Type B pancreatic cell (in vitro differentiated cells): Measurements from ENCODE around the gene TAF1D. TPM values are rescaled to one million over a fixed set of nuclear protein-coding genes. Genes with fewer than 3 reads are reported as not detected.

Experiments used
- DNase-seq: peaks from one replicate; pipeline ENCODE4 v3.0.0; 2021; ENCODE audit warnings: mixed read lengths; ENCODE audit not compliant: unreplicated experiment; ENCODE audit errors: extremely low spot score
- H3K27ac Mint-ChIP-seq: 2 replicates; pipeline ENCODE4 v1.8.0; 2021; ENCODE audit warnings: mild to moderate bottlenecking, mixed read lengths
- H3K27me3 Mint-ChIP-seq: 2 replicates; pipeline ENCODE4 v1.8.0; 2021; ENCODE audit warnings: mixed read lengths
- H3K36me3 Mint-ChIP-seq: 2 replicates; pipeline ENCODE4 v1.8.0; 2021; ENCODE audit warnings: mixed read lengths
- H3K4me1 Mint-ChIP-seq: one replicate; pipeline ENCODE4 v1.8.0; 2021; ENCODE audit warnings: mixed read lengths; ENCODE audit not compliant: unreplicated experiment
- H3K4me3 Mint-ChIP-seq: 2 replicates; pipeline ENCODE4 v1.8.0; 2021; ENCODE audit warnings: mild to moderate bottlenecking, mixed read lengths
- H3K9me3 Mint-ChIP-seq: 2 replicates; pipeline ENCODE4 v1.8.0; 2021; ENCODE audit warnings: mixed read lengths
- CTCF ChIP-seq: fragments of 200-600 bp; sonication (generic); conservative IDR thresholded peaks from 2 replicates; pipeline ENCODE4 v1.5.0; 2021; ENCODE audit warnings: antibody characterized with exemption, mild to moderate bottlenecking
- total RNA-seq: library from RNA; stranded (reverse); gene quantifications from 2 replicates; pipeline ENCODE4 v1.2.1, GENCODE V29; 2021; ENCODE audit warnings: low replicate concordance

Gene TAF1D
- total RNA-seq, 1 donor from 2014 or later = 143 TPM

GRCh38 chr11:93704237-93704636 lies 37.1 kb downstream of the TAF1D start:
- Mint-ChIP-seq H3K36me3 (peaks cover 52% of the 10 kb centered on the region), H3K4me1 (no peaks in the 10 kb centered on the region), H3K27me3 (no peaks in the 10 kb centered on the region), H3K4me3 (no peak overlapping the region), H3K27ac (no peak overlapping the region), H3K9me3 (peaks cover 7% of the 10 kb centered on the region)
- no peak for DNase-seq
- TF ChIP-seq CTCF = no peak

GRCh38 chr11:93700830-93701229 lies 40.5 kb downstream of the TAF1D start:
- no peak overlapping the region for H3K27ac Mint-ChIP-seq
- H3K27me3 Mint-ChIP-seq = no peaks in the 10 kb centered on the region
- no peaks in the 10 kb centered on the region for H3K4me1 Mint-ChIP-seq
- H3K9me3 Mint-ChIP-seq = no peaks in the 10 kb centered on the region
- no peak overlapping the region for H3K4me3 Mint-ChIP-seq
- TF ChIP-seq CTCF = no peak
- DNase-seq = no peak
- H3K36me3 Mint-ChIP-seq = peaks cover 57% of the 10 kb centered on the region

GRCh38 chr11:93697611-93698010 lies 43.7 kb downstream of the TAF1D start:
- Mint-ChIP-seq H3K27ac (no peak overlapping the region), H3K4me1 (no peaks in the 10 kb centered on the region), H3K36me3 (peaks cover 50% of the 10 kb centered on the region), H3K27me3 (no peaks in the 10 kb centered on the region), H3K4me3 (no peak overlapping the region), H3K9me3 (no peaks in the 10 kb centered on the region)
- DNase-seq = no peak
- TF ChIP-seq CTCF = no peak

- Mint-ChIP-seq H3K9me3 (no peaks in the 10 kb centered on the region), H3K4me3 (no peak overlapping the region), H3K27ac (no peak overlapping the region), H3K4me1 (no peaks in the 10 kb centered on the region), H3K27me3 (no peaks in the 10 kb centered on the region), H3K36me3 (peaks cover 49% of the 10 kb centered on the region)
- no peak for TF ChIP-seq CTCF
- no peak for DNase-seq
Observed at GRCh38 chr11:93694557-93694956, 46.7 kb downstream of the TAF1D start.

GRCh38 chr11:93694109-93694508 lies 47.2 kb downstream of the TAF1D start:
- TF ChIP-seq CTCF = peak; percentile 56
- no peaks in the 10 kb centered on the region for H3K27me3 Mint-ChIP-seq

GRCh38 chr11:93689240-93689639 lies 52.1 kb downstream of the TAF1D start:
- no peak for DNase-seq
- Mint-ChIP-seq H3K4me1 (no peaks in the 10 kb centered on the region), H3K27ac (no peak overlapping the region), H3K4me3 (no peak overlapping the region), H3K9me3 (no peaks in the 10 kb centered on the region), H3K36me3 (peaks cover 44% of the 10 kb centered on the region), H3K27me3 (no peaks in the 10 kb centered on the region)
- TF ChIP-seq CTCF = no peak

More at GRCh38 chr11:93694109-93694508, 47.2 kb downstream of the TAF1D start:
- no peaks in the 10 kb centered on the region for H3K4me1 Mint-ChIP-seq
- H3K4me3 Mint-ChIP-seq = no peak overlapping the region
- no peak for DNase-seq
- no peaks in the 10 kb centered on the region for H3K9me3 Mint-ChIP-seq
- H3K27ac Mint-ChIP-seq = no peak overlapping the region
- peaks cover 49% of the 10 kb centered on the region for H3K36me3 Mint-ChIP-seq
